Vagina (tissue), 2 donors: ENCODE results near the gene SNED1. TPM values are rescaled to one million over a fixed set of nuclear protein-coding genes. Genes with fewer than 3 reads are reported as not detected.

Experiments
- DNase-seq, 2 donors: peaks; one replicate each; pipeline ENCODE4 v3.0.0-alpha.2; 2017; ENCODE audit errors: extremely low spot score in 2 of 2
- H3K27ac ChIP-seq: fragments of 200-600 bp; sonication (generic); one replicate; pipeline ENCODE4 v1.5.1; 2019
- H3K27me3 ChIP-seq: fragments of 200-600 bp; sonication (generic); one replicate; pipeline ENCODE4 v1.5.1; 2019
- H3K36me3 ChIP-seq, 2 donors: fragments of 200-600 bp; sonication (generic); one replicate each; pipeline ENCODE4 v1.5.1; 2017 to 2019
- H3K4me1 ChIP-seq: fragments of 200-600 bp; sonication (generic); one replicate; pipeline ENCODE4 v1.5.1; 2019
- H3K4me3 ChIP-seq, 2 donors: fragments of 200-600 bp; sonication (generic); 1 replicate in 1 of 2; 2 replicates in 1 of 2; pipeline ENCODE4 v1.5.1; 2016 to 2019
- H3K9me3 ChIP-seq: fragments of 200-600 bp; sonication (generic); one replicate; pipeline ENCODE4 v1.5.1; 2019
- CTCF ChIP-seq, 3 experiments: fragments of 450-650 bp in 2 of 3; fragments of 200-600 bp in 1 of 3; sonication (generic) in 1 of 3; IDR thresholded peaks; one replicate each; pipeline ENCODE4 v1.5.1; 2017 to 2019; ENCODE audit warnings: antibody characterized with exemption in 3 of 3, mild to moderate bottlenecking in 2 of 3, moderate library complexity in 2 of 3
- POLR2A ChIP-seq, 2 donors: fragments of 450-650 bp; IDR thresholded peaks; one replicate each; pipeline ENCODE4 v1.6.1; 2017; ENCODE audit warnings: antibody characterized with exemption in 2 of 2, mild to moderate bottlenecking in 2 of 2, moderate library complexity in 2 of 2
- POLR2AphosphoS5 ChIP-seq, 2 donors: sonication (generic); formaldehyde crosslinking; IDR thresholded peaks; one replicate each; pipeline ENCODE4 v1.9.0; 2017; ENCODE audit warnings: antibody characterized with exemption in 2 of 2, mild to moderate bottlenecking in 2 of 2, low read depth in 1 of 2; ENCODE audit not compliant: insufficient read depth in 1 of 2
- intact Hi-C: fragments of 100-400 bp; cut with DNase I; formaldehyde crosslinking; loops from one replicate; pipeline ENCODE4 v1.15.1; 2023
- total RNA-seq: library from RNA; depleted of rRNA; stranded (reverse); fragments of >200 nt; gene quantifications from one replicate; pipeline ENCODE4 v1.2.3, GENCODE V29; 2016

Gene SNED1
- total RNA-seq, 1 donor from 2014 or later, result 55.5 TPM

GRCh38 chr2:241111440-241111805 is 113.0 kb downstream of the SNED1 start:
- no peak overlapping the region for H3K27ac ChIP-seq
- DNase-seq, result no peak
- intact Hi-C loops, result no loop called here
- H3K27me3 ChIP-seq, result no peaks in the 10 kb centered on the region
- TF ChIP-seq POLR2A (IDR thresholded peaks at IDR 0.05) (no peak), CTCF (IDR thresholded peaks at IDR 0.05) (no peak), POLR2AphosphoS5 (IDR thresholded peaks at IDR 0.05; ENCODE audit: insufficient read depth in 1 of 2, low read depth in 1 of 2) (no peak)
- H3K4me1 ChIP-seq, result no peaks in the 10 kb centered on the region
- H3K4me3 ChIP-seq, result no peak overlapping the region
- H3K9me3 ChIP-seq, result no peaks in the 10 kb centered on the region
- no peaks in the 10 kb centered on the region for H3K36me3 ChIP-seq

GRCh38 chr2:241112046-241112445 is 113.6 kb downstream of the SNED1 start:
- no peak for DNase-seq
- Histone ChIP-seq H3K9me3 (no peaks in the 10 kb centered on the region), H3K4me3 (no peak overlapping the region), H3K27ac (no peak overlapping the region), H3K36me3 (no peaks in the 10 kb centered on the region), H3K27me3 (no peaks in the 10 kb centered on the region), H3K4me1 (no peaks in the 10 kb centered on the region)
- intact Hi-C loops, result no loop called here
- TF ChIP-seq CTCF (IDR thresholded peaks at IDR 0.05), result no peak
- no peak for TF ChIP-seq POLR2A (IDR thresholded peaks at IDR 0.05)
- no peak for TF ChIP-seq POLR2AphosphoS5 (IDR thresholded peaks at IDR 0.05; ENCODE audit: insufficient read depth in 1 of 2, low read depth in 1 of 2)

- TF ChIP-seq CTCF (IDR thresholded peaks at IDR 0.05), result no peak
- TF ChIP-seq POLR2AphosphoS5 (IDR thresholded peaks at IDR 0.05; ENCODE audit: insufficient read depth in 1 of 2, low read depth in 1 of 2), result no peak
- no peak for TF ChIP-seq POLR2A (IDR thresholded peaks at IDR 0.05)
- Histone ChIP-seq H3K4me3 (no peak overlapping the region), H3K4me1 (no peaks in the 10 kb centered on the region), H3K27me3 (no peaks in the 10 kb centered on the region), H3K36me3 (no peaks in the 10 kb centered on the region), H3K9me3 (no peaks in the 10 kb centered on the region), H3K27ac (no peak overlapping the region)
- intact Hi-C loops, result no loop called here
- no peak for DNase-seq
Measured at GRCh38 chr2:241112592-241112991, 114.2 kb downstream of the SNED1 start.

- DNase-seq, result no peak
- Histone ChIP-seq H3K9me3 (no peaks in the 10 kb centered on the region), H3K4me1 (no peaks in the 10 kb centered on the region), H3K4me3 (no peak overlapping the region), H3K27ac (no peak overlapping the region), H3K36me3 (no peaks in the 10 kb centered on the region), H3K27me3 (no peaks in the 10 kb centered on the region)
- TF ChIP-seq POLR2A (IDR thresholded peaks at IDR 0.05) (no peak), CTCF (IDR thresholded peaks at IDR 0.05) (no peak), POLR2AphosphoS5 (IDR thresholded peaks at IDR 0.05; ENCODE audit: insufficient read depth in 1 of 2, low read depth in 1 of 2) (no peak)
- intact Hi-C loops, result no loop called here
Measured at GRCh38 chr2:241114836-241115235, 116.4 kb downstream of the SNED1 start.

GRCh38 chr2:241115361-241115760 is 116.9 kb downstream of the SNED1 start:
- H3K4me1 ChIP-seq, result no peaks in the 10 kb centered on the region
- H3K4me3 ChIP-seq, result no peak overlapping the region
- H3K36me3 ChIP-seq, result no peaks in the 10 kb centered on the region
- intact Hi-C loops, result no loop called here
- DNase-seq, result no peak
- H3K9me3 ChIP-seq, result no peaks in the 10 kb centered on the region
- H3K27me3 ChIP-seq, result no peaks in the 10 kb centered on the region
- TF ChIP-seq CTCF (IDR thresholded peaks at IDR 0.05), result no peak
- no peak for TF ChIP-seq POLR2AphosphoS5 (IDR thresholded peaks at IDR 0.05; ENCODE audit: insufficient read depth in 1 of 2, low read depth in 1 of 2)
- H3K27ac ChIP-seq, result no peak overlapping the region
